ENCODE data around the gene TLE3. TPM values are rescaled to one million over a fixed set of nuclear protein-coding genes. Genes with fewer than 3 reads are reported as not detected.
A peak's percentile ranks its signal among the peaks of the same experiment; 100 is the strongest.

The TLE3 gene
- total and polyA plus RNA-seq, 2 of the 13 experiments (the other 11 are each of a cell fraction or from before 2014, with no cell fraction given), result 11.9 to 13.8 TPM

- TF ChIP-seq, protein P1, sequence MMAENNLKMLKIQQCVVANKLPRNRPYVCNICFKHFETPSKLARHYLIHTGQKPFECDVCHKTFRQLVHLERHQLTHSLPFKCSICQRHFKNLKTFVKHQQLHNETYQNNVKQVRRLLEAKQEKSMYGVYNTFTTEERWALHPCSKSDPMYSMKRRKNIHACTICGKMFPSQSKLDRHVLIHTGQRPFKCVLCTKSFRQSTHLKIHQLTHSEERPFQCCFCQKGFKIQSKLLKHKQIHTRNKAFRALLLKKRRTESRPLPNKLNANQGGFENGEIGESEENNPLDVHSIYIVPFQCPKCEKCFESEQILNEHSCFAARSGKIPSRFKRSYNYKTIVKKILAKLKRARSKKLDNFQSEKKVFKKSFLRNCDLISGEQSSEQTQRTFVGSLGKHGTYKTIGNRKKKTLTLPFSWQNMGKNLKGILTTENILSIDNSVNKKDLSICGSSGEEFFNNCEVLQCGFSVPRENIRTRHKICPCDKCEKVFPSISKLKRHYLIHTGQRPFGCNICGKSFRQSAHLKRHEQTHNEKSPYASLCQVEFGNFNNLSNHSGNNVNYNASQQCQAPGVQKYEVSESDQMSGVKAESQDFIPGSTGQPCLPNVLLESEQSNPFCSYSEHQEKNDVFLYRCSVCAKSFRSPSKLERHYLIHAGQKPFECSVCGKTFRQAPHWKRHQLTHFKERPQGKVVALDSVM (CRISPR knock-in tag; IDR thresholded peaks at IDR 0.05), result peak; percentile 61; the same call in 1 of the 2 replicates
- TF ChIP-seq, protein P2, sequence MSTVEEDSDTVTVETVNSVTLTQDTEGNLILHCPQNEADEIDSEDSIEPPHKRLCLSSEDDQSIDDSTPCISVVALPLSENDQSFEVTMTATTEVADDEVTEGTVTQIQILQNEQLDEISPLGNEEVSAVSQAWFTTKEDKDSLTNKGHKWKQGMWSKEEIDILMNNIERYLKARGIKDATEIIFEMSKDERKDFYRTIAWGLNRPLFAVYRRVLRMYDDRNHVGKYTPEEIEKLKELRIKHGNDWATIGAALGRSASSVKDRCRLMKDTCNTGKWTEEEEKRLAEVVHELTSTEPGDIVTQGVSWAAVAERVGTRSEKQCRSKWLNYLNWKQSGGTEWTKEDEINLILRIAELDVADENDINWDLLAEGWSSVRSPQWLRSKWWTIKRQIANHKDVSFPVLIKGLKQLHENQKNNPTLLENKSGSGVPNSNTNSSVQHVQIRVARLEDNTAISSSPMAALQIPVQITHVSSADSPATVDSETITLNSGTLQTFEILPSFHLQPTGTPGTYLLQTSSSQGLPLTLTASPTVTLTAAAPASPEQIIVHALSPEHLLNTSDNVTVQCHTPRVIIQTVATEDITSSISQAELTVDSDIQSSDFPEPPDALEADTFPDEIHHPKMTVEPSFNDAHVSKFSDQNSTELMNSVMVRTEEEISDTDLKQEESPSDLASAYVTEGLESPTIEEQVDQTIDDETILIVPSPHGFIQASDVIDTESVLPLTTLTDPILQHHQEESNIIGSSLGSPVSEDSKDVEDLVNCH (CRISPR knock-in tag; IDR thresholded peaks at IDR 0.05), result no peak
- TF ChIP-seq ZFP90 (CRISPR knock-in tag; IDR thresholded peaks at IDR 0.05; ENCODE audit: borderline replicate concordance), result no peak; the same call in 1 of the 2 replicates
- no peak for TF ChIP-seq CREB3 (CRISPR knock-in tag; IDR thresholded peaks at IDR 0.05)
- no peak for TF ChIP-seq HNRNPL (IDR thresholded peaks at IDR 0.05; ENCODE audit: low read depth, low read length)
- no peak for TF ChIP-seq SAFB2 (CRISPR knock-in tag; IDR thresholded peaks at IDR 0.05; ENCODE audit: borderline replicate concordance, low read depth)
- TF ChIP-seq ISL2 (CRISPR knock-in tag; IDR thresholded peaks at IDR 0.05), result peak; percentile 99
- TF ChIP-seq PHF20 (CRISPR knock-in tag; IDR thresholded peaks at IDR 0.05), result no peak
- TF ChIP-seq ONECUT2 (CRISPR knock-in tag; IDR thresholded peaks at IDR 0.05), result no peak
- TF ChIP-seq ZNF607 (CRISPR knock-in tag; IDR thresholded peaks at IDR 0.05; ENCODE audit: borderline replicate concordance), result peak; percentile 81; the same call in 1 of the 2 replicates
- TF ChIP-seq, protein P3, sequence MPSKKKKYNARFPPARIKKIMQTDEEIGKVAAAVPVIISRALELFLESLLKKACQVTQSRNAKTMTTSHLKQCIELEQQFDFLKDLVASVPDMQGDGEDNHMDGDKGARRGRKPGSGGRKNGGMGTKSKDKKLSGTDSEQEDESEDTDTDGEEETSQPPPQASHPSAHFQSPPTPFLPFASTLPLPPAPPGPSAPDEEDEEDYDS (CRISPR knock-in tag; IDR thresholded peaks at IDR 0.05), result 0 out of 2 replicates have a peak, but pooled peaks have one; percentile 30
- TF ChIP-seq, protein P4, sequence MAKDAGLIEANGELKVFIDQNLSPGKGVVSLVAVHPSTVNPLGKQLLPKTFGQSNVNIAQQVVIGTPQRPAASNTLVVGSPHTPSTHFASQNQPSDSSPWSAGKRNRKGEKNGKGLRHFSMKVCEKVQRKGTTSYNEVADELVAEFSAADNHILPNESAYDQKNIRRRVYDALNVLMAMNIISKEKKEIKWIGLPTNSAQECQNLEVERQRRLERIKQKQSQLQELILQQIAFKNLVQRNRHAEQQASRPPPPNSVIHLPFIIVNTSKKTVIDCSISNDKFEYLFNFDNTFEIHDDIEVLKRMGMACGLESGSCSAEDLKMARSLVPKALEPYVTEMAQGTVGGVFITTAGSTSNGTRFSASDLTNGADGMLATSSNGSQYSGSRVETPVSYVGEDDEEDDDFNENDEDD (CRISPR knock-in tag; IDR thresholded peaks at IDR 0.05; ENCODE audit: borderline replicate concordance), result peak; percentile 41; the same call in 1 of the 2 replicates
- TF ChIP-seq ZNF790 (CRISPR knock-in tag; IDR thresholded peaks at IDR 0.05; ENCODE audit: borderline replicate concordance), result no peak
- TF ChIP-seq EZH2 (conservative IDR thresholded peaks at IDR 0.05; ENCODE audit: low read depth, low read length), result no peak
- TF ChIP-seq NRL (CRISPR knock-in tag; IDR thresholded peaks at IDR 0.05; ENCODE audit: borderline replicate concordance), result no peak
- TF ChIP-seq RFXANK (CRISPR knock-in tag; IDR thresholded peaks at IDR 0.05), result no peak
- 0 out of 2 replicates have a peak, but pooled peaks have one; percentile 46 for TF ChIP-seq ZBTB2 (CRISPR knock-in tag; IDR thresholded peaks at IDR 0.05; ENCODE audit: low read depth)
- 0 out of 2 replicates have a peak, but pooled peaks have one; percentile 54 for TF ChIP-seq ZSCAN9 (CRISPR knock-in tag; IDR thresholded peaks at IDR 0.05; ENCODE audit: borderline replicate concordance)
- TF ChIP-seq ZSCAN22 (CRISPR knock-in tag; IDR thresholded peaks at IDR 0.05), result no peak
- no peak for TF ChIP-seq MAFF (IDR thresholded peaks at IDR 0.05; ENCODE audit: low read depth, low read length)
Measured at GRCh38 chr15:70140543-70141375, 43.0 kb upstream of the TLE3 start (continued).
